Measurements from ENCODE around the gene MERTK. TPM values are rescaled to one million over a fixed set of nuclear protein-coding genes. Genes with fewer than 3 reads are reported as not detected.

Gene MERTK
- total and polyA plus RNA-seq, 2 of the 13 experiments (the other 11 are each of a cell fraction or from before 2014, with no cell fraction given) = 37.3 to 44.7 TPM

DNA sequence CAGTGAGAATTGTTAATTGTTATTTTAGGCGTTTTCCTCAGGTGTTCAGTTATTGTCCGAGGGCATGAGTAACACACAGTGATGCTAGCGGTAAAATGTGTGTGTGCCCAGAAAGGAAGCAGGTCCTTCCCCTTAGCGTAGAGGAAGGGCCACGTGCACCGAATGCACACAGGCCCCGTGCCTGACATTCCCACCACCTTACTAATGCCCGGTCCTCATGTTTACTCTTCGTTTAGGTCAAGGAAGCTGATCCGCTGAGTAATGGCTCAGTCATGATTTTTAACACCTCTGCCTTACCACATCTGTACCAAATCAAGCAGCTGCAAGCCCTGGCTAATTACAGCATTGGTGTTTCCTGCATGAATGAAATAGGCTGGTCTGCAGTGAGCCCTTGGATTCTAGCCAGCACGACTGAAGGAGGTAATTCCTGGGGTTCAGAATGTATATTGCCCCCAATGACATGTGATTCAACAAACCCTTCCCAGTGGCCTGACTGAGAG lies 76.7 kb downstream of the MERTK start (continued):
- no peak for TF ChIP-seq KIAA2018 (CRISPR knock-in tag; IDR thresholded peaks at IDR 0.05; ENCODE audit: borderline replicate concordance)
- no peak for TF ChIP-seq PATZ1 (CRISPR knock-in tag; IDR thresholded peaks at IDR 0.05)
- TF ChIP-seq EZH2 (conservative IDR thresholded peaks at IDR 0.05; ENCODE audit: low read depth, low read length) = no peak
- TF ChIP-seq, protein P1, sequence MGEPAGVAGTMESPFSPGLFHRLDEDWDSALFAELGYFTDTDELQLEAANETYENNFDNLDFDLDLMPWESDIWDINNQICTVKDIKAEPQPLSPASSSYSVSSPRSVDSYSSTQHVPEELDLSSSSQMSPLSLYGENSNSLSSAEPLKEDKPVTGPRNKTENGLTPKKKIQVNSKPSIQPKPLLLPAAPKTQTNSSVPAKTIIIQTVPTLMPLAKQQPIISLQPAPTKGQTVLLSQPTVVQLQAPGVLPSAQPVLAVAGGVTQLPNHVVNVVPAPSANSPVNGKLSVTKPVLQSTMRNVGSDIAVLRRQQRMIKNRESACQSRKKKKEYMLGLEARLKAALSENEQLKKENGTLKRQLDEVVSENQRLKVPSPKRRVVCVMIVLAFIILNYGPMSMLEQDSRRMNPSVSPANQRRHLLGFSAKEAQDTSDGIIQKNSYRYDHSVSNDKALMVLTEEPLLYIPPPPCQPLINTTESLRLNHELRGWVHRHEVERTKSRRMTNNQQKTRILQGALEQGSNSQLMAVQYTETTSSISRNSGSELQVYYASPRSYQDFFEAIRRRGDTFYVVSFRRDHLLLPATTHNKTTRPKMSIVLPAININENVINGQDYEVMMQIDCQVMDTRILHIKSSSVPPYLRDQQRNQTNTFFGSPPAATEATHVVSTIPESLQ (CRISPR knock-in tag; conservative IDR thresholded peaks at IDR 0.05) = no peak
- TF ChIP-seq STAG1 (CRISPR knock-in tag; IDR thresholded peaks at IDR 0.05) = no peak
- TF ChIP-seq, protein P2, sequence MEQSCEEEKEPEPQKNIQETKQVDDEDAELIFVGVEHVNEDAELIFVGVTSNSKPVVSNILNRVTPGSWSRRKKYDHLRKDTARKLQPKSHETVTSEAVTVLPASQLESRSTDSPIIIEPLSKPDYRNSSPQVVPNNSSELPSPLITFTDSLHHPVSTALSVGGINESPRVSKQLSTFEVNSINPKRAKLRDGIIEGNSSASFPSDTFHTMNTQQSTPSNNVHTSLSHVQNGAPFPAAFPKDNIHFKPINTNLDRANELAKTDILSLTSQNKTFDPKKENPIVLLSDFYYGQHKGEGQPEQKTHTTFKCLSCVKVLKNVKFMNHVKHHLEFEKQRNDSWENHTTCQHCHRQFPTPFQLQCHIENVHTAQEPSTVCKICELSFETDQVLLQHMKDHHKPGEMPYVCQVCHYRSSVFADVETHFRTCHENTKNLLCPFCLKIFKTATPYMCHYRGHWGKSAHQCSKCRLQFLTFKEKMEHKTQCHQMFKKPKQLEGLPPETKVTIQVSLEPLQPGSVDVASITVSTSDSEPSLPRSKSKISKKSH (CRISPR knock-in tag; IDR thresholded peaks at IDR 0.05; ENCODE audit: borderline replicate concordance) = no peak
- no peak for TF ChIP-seq RFXANK (CRISPR knock-in tag; IDR thresholded peaks at IDR 0.05)
- no peak for TF ChIP-seq ASH2L (IDR thresholded peaks at IDR 0.05; ENCODE audit: insufficient read length, low read depth, low read length)
- TF ChIP-seq DNMT1 (CRISPR knock-in tag; IDR thresholded peaks at IDR 0.05) = no peak
- TF ChIP-seq TIGD3 (CRISPR knock-in tag; IDR thresholded peaks at IDR 0.05; ENCODE audit: borderline replicate concordance) = no peak
- no peak for TF ChIP-seq HNRNPH1 (optimal IDR thresholded peaks at IDR 0.05; ENCODE audit: low read depth, low read length)
- no peak for TF ChIP-seq REL (CRISPR knock-in tag; conservative IDR thresholded peaks at IDR 0.05)
- peak; percentile 43 for TF ChIP-seq MED1 (CRISPR knock-in tag; IDR thresholded peaks at IDR 0.05)
- TF ChIP-seq ZNF235 (CRISPR knock-in tag; IDR thresholded peaks at IDR 0.05; ENCODE audit: borderline replicate concordance) = no peak
